HG03442 (cell line): ENCODE measurements around the gene RHBDL1.

ENCODE experiments used
- ATAC-seq: cut with Tn5 transposase; IDR thresholded peaks from one replicate; pipeline ENCODE4 v1.9.1; 2021; ENCODE audit warnings: mild to moderate bottlenecking, moderate library complexity; ENCODE audit not compliant: unreplicated experiment

RHBDL1 gene

DNA sequence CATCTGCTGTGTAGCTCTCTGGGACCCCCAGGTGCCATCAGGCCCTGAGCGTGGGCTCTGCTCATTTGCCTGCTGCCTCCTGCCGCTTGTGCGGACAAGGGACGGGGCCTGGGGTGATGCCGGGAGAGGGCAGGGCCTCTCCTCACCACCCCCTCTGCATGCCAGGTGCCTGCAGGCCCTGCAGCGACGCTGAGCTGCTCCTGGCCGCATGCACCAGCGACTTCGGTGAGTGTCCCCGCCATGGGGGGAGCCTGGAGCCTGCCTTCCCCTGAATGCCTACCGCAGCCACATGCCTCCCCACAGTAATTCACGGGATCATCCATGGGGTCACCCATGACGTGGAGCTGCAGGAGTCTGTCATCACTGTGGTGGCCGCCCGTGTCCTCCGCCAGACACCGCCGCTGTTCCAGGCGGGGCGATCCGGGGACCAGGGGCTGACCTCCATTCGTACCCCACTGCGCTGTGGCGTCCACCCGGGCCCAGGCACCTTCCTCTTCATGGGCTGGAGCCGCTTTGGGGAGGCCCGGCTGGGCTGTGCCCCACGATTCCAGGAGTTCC, 41.4 kb downstream of the RHBDL1 start:
- no peak for ATAC-seq

DNA sequence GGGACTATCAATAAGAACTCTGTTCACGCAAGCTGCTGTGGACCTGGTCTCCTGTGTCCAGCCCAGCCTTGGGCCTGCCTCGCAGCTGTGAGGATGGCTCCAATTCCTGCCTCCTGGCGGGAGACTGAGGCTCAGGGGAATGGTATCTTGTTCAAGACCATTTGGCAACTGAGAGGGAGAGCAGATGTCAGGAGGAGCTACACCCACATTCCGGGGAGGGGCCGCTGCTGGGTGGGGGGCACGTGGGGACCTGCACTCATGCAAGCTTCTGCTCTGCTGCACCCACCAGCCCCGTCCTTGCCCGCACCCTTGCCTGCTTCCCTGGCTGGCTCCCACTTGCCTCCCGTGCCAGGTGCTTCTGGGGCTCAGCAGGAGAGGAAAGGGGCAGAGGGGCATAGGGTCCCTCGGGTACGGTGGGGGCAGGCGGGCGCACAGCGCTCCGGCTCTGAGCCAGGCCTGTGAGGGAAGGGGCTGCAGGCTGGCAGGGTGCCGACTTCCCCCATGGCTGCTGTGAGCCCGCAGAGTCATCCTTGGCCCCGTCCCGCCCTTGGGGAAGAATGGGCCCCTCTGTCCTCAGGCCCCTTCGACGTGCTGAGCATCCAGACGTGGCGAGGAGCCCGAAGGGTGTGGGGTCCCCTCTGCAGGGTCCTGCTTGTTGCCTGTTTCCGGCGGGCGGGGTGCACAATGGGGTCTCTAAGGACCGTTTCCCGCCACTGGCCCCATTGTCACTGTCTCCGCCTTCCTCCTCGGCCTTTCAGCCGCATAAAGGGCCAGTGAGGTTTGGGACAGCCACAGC, 42.2 kb downstream of the RHBDL1 start:
- no peak for ATAC-seq

DNA sequence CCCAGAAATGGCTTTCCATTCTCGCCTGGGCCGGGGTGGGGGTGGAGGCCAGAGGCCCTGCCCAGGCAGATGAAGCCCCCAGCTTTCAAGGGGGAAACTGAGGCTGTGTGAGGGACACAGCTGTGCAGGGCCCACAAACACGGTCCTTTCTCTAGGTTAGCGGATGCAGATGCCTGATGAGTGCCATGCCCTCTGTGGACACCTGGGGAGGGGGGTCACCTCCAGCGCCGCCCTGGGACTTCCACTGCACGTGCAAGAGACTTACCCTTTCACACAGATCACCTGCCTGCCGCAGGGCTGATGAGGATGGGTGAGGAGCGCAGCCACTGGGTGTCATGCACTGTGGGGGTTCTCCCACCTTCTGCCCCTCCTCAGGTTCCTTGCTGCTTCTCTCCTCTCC, 42.9 kb downstream of the RHBDL1 start:
- ATAC-seq: no peak

DNA sequence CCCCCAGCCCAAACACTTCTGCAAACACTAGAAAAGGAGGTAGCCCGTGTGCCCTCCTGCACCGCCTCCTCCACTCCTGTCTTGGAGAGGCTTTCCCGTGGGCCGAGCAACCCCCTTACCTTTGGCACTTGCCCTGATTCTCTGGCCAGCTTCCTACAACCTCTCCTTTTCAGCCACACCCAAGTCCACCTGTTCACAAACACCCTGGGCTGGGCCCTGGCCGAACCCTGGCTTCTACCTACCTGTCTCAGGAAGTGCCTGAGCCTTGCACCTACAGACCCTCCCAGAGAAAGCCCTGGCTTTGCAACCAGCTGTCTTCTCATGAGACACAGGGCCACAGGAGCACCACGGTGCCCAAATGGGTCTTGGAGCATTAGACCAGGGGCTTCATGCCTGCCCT, 43.5 kb downstream of the RHBDL1 start:
- ATAC-seq: no peak

DNA sequence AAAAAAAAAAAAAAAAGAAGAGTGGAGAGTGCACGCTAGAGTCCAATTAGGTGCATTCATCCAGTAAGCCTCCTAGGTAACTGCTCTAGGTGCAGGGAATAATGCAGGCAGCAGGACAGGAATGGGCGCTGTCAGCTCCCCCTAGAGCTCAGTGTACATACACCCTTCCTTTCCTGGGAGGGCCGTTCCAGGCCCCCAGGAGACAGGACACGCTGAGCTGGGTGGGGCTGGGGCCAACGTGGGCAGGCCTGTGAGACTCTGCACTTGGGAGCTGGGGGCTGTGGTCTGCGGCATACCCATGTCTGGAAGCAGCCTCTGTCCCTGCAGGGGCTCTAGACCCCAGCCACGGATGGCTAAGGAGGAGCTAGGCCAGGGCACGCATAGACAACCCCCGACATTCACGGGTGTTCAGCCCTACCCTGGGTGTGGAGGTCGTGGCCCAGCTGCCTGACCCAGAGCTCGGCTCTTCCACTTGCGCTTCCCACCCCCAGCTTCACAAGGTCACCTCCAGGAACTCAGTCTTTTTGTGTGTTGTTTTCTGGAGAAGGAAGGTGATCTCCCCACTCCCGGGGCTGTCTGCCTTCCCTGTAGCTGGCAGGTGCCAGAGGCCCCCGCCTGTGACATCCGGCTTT, 44.5 kb downstream of the RHBDL1 start:
- no peak for ATAC-seq

DNA sequence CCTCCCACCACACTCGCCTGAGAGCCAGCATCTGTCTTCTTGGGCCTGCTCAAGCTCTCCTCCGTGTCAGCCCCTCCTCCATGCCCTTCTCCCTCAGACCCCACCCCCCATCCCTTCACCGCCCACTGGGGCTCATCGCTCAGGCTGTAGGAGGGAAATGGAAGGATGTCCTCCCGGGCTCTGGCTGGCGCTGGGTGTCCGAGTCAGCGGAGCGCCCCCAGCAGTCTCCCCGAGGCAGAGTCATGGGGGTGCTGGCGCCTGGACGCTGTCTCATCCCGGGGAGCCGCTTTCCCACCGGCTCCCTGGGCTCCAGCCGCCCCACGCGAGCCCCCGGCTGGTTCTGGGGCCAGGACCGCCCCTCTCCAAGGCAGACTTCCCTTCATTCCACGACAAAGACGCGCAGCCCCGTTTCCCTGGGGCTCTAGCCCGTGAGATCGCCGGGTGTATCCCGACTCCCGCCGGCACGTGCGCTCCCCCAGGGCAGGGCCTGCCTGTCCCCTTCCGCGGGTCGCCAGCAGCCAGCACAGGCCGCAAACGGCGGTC, 45.0 kb downstream of the RHBDL1 start:
- peak; percentile 18 for ATAC-seq

DNA sequence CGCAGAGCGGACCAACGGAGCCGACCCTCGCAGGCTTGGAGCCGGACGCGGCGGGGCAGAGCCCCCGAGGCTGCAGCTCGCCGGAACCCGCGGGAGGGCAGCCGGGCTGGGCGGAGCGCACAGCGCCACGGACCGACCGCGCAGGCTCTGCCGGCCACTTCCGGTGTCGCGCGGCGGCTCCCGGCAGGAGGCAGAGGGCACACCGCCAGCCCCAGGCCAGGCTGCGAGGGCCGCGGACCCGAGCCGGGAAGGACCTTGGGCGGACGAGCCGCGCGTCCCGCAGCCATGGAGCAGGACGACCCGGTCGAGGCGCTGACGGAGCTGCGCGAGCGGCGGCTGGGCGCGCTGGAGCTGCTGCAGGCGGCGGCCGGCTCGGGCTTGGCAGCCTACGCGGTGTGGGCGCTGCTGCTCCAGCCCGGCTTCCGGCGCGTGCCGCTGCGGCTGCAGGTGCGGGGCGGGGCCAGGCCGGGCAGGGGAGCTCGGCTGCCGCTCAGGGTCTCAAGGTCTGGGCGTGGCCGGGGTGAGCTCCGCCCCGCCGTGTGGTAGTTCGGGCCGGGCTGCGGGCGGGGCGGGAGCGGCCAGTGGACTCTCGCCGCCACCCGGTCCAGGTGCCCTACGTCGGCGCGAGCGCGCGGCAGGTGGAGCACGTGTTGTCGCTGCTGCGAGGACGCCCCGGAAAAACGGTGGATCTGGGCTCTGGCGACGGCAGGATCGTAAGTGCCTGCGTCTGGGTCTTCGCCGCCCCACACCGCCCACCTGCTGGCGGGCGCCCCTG, 45.7 kb downstream of the RHBDL1 start, which contains the start of gene ANTKMT:
ANTKMT (plus strand) TSS at position 157 of the 775 bp plus-strand sequence; CDS start at position 286, 129 bp downstream.
- peak; percentile 62 for ATAC-seq

DNA sequence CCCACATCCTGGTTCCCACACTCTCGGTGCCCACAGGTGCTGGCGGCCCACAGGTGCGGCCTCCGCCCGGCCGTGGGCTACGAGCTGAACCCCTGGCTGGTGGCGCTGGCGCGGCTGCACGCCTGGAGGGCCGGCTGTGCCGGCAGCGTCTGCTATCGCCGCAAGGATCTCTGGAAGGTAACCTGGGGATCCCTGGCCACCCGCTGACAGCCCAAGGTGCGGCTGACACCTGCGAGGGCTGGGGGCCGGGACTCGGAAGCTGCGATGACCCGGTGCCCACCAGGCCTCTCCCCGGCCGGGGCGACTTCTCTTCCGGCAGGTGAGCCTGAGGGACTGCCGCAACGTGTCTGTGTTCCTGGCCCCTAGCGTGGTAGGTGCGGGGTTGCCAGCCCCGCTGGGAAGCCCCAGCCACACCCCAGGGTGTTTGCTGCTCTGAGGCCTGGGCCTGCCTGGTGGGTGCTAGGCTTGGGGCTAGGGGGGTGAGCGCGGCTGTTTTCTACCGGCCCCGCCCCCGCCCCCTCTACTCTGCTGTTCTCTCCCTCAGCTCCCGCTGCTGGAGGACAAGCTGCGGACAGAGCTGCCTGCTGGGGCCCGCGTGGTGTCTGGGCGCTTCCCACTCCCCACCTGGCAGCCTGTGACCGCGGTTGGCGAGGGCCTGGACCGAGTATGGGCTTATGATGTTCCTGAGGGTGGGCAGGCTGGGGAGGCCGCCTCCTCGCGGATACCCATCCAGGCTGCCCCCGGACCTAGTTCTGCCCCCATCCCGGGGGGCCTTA, 46.5 kb downstream of the RHBDL1 start:
- ATAC-seq: no peak

DNA sequence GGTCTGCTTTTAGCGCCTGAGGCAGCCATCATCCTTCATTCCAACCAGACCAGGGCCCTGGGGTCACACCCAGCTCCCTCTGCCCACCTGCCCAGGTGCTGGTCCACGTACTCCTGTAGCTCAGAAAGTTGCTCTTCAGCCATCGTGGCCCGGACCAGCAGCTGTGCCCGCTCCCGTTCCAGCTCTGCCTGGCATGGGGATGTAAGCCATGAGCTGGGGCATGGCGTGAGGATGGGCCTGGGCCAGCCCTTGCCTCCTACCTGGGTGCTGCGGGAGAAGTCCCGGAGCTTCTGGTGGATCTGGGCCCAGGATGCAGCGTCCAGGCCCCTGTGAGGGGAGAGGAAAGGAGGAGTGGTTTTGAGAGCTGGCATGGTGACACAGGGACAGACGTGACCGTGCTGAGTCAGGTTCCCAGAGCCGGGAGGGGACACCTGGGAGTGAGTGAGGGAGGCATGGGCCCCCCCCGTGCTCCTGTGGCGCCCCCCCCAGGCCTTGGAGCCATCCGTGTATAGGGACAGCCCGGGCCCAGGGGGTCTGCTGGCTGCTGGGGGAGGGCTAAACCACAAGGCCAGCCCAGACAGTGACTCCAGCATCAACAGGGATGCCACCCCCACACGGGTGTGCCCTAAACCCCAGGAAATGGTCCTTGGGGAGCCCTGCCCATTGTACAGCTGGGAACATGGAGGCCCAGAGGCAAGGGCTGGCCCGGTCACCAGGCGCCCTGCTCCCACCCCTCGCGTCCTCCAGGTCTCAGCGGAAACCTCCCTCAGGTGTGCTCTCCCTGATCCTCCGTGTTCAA, 47.6 kb downstream of the RHBDL1 start:
- no peak for ATAC-seq

DNA sequence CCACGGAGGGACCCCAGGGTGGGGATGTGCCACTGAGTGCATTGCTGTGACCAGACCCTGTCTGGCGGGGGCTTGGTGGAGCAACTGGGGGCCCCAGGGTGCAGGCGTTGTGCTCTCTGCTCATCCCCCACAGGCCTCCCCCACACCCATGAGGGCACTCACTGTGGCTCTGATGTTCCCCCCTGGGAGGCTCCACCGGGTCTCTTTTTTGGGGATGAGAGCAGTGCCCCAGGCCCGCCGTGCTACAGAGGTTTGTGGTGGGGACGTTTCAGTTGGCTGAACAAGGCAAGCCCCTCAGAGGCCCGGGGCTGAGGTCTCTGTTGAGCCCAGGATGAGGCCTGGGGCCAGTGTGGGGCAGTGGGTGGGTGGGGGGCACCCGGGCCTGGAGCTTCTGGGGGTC, 48.2 kb downstream of the RHBDL1 start:
- ATAC-seq: no peak

DNA sequence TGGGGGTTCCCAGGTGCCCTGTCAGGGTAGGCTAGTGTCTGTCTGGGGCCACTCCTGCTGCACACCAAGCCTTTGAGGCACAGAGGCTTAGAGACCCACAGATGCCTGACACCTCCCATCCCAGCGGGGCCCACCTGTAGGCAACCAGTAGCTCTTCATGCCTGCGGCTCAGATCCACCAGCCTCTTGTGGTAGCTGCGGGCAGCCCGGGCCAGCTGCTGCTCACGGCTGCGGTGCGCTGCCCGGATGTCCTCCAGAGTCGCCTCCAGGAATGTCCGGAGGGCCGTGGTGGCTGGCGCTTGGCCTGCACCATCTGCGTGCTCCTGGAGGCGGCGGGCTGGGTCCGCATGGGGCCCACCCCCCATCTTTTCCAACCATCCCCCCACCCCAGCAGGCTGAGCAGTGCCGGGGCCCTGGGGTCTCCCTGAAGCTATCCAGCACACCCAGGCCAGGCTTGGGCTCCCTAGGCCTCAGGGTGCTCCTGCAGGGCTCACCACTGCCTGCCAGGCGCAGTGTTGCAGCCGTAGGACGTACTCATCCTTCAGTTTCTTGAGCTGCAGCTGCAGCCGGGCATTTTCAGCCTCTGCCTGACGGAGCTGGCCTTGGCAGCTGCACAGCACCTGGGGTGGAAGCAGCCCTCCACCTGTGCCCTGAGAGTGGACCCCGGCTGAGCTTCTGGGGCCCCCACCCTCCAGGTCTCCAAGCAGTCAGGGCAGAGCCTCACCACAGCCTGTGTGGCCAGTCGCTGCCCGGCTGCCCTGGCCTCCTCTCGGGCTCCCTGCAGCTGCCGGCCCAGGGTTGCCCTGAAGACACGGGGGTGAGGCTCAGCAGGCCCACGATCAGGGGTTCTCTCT, 48.9 kb downstream of the RHBDL1 start:
- no peak for ATAC-seq

DNA sequence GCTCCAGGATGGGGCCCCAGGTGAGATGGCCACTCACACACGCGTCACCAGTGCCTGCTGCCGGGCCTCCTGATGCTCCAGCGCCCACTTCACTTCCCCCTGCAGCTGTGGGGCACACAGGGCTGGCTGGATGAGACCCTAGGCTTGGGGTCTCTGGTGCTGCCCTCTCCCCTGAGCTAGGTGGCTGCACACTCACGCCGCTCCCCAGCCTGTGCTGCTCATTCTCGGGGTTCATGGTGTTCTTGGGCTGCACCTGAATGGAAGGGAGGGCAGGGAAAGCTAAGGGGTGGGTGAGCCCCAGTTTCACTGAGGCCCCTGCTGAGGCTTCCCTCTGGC, 49.5 kb downstream of the RHBDL1 start:
- ATAC-seq: no peak

DNA sequence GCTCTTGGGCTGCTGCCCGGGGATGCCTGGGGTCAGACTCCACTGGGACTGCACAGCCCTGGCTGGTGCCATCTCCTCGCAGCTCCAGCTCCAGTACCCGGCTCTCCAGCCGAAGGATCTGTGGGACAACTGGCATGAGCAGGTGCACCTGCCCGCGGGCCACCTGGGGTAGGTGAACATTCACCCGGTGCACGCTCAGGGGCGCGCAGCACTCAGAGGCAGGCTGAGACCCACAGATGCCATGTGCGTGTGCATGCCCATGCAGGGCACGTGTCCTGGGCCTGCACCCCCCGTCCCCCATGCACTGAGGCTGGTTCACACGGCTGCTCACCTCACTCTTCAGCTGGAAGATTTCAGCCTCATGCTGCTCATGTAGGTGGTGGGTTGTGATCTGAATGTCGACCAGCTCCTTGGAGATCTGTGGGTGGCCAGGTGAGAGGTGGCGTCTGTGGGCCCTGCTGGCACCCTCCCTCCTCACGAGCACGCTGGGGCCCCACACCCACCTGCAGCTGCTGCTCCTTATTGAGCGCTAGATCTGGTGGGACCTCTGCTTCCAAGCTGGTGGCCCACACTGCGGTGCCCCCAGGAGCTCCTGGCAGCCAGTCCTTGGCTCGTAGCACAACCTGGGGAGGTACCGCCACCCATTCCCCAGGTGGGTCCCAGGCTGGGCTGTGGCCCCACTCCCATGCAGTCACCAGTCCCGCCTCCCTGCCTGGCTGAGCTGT, 50.2 kb downstream of the RHBDL1 start:
- ATAC-seq: no peak

DNA sequence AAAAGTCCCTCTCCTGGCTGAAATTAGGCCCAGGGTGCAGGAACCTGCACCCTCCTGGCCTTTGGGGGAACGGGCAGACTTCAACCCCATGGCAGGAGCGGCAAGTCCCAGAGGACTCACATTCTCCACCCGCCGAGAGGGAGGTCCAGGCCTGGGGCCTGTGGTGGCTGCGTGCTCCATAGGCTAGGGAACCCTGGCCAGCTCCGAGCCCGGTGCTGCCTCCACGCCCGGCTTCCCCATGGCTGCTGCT, 50.6 kb downstream of the RHBDL1 start:
- ATAC-seq: no peak

DNA sequence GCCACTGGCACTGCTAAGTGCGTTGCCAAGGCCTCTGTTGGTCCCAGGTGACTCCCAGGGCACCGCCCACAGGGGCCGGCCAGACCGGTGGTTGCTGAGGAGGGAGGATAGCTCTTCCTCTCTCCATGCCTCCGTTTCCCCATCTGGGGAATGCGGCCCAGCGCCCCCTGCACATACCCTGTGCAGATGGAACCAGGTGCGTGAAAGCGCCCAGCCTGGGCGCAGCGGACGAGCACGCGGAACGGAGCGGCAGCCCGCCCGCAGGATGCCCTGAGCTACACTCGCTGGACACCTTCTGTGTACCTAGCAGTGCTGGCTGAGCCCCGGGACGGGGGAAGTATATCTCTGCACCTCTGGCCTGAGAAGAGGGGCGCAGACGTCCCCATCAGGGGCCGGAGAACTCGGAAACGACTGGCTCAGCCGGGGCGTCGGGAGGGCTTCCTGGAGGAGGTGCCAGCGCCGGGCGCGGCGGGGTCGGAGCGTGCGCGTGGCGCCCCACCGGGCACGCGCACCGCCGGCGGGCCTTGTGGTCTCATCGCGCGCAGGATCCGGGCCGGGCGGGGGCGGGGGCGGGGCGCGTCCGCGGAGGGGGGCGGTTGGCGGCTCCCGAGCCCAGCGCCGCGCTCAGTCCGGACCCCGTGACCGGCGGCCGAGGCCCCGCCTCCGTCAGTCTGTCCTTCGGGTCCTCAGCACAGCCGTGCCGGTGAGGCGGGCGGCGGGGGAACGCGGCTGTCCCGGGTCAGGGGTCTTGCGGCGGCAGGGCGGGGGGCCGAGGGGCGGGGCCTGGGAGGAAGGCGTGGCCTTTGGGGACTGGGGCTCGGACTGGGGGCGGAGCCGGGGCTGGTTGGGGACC, 51.2 kb downstream of the RHBDL1 start, which contains the start of the genes CCDC78 and HAGHL:
CCDC78 (minus strand) TSS at position 6 of the 853 bp plus-strand sequence. CDS start 76 bp downstream, outside the sequence.
HAGHL (plus strand) TSS at position 669 of the 853 bp plus-strand sequence. CDS start 404 bp downstream, outside the sequence.
- ATAC-seq: no peak

DNA sequence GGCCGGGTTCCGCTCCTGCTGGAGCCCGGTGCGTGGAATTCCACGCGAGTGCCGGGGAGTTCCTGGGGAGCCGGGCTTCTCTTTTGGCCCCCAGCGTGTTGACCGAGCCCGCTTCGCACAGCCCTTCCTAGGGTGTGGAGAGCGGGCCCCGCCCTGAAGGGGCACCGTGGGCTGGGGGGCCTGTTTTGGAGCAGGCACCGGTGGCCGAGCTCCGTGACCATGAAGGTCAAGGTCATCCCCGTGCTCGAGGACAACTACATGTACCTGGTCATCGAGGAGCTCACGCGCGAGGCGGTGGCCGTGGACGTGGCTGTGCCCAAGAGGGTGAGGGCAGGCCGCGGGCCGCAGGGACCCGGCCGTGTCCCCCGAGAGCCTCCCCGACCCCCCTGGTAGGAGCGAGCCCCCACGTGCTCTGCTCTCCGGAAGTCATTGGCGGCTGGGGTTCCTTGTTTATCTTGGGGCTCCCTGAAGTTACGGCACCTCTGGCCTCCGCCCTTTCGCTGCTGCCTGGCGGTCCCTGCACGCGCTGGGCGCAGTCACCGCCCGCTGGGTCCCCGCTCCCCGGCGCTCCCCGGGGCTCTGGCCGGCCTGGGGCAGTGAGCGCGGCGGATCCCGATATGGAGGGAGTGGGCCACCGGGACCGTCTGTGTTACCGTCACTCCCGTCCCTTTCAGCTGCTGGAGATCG, 52.0 kb downstream of the RHBDL1 start:
- no peak for ATAC-seq
